ENCODE results near the gene IQCH.
A peak's percentile ranks its signal among the peaks of the same experiment; 100 is the strongest.
"Not testable (repeated sequence)": the region's sequence is repeated elsewhere in the genome, so short reads cannot be mapped to it uniquely, and the experiment has no call there.

Gene IQCH

GRCh38 chr15:67453703-67454102, 199.1 kb downstream of the IQCH start:
- DNase-seq (ENCODE audit: low spot score): not testable (repeated sequence)

DNA sequence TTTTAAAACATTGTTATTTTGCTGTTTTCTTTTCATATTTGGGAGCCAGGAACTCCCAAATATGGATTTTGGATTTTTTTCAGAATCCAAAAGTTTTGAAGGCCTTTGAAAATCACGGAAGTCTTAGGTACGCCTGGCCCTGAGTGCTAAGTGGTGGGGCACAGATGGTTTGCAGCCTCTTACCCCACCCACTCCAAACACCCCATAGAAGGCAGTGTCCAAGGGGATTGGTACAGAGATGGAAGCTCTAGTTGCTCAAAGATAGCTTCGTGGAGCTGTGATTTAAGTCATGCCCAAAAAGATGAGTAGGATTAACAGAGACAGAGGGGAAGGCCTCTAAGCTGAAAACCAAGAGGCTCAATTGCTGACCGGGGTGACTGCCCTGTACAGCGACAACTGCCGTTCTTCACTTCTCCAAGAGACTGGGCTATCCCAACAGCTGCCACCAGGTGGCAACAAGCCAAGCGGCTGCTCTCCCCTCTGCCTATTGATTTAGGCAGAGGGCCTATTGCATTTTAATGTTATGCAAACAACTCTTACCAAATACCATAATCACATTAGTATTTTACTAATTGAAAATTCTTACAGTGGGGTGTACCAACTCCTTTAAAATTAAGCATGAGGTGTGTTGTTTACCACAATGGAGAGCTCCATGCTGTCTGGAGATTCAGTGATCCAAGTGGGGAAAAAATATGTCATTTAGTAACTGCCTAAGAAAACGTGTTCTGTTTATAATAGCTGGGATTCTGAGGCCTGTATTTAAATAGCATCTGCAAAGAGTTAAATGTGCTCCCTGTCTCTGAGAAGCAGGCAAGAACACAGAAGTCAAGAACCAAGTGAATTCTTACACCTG, 202.3 kb downstream of the IQCH start:
- peak; percentile 61 for DNase-seq (ENCODE audit: low spot score)

DNA sequence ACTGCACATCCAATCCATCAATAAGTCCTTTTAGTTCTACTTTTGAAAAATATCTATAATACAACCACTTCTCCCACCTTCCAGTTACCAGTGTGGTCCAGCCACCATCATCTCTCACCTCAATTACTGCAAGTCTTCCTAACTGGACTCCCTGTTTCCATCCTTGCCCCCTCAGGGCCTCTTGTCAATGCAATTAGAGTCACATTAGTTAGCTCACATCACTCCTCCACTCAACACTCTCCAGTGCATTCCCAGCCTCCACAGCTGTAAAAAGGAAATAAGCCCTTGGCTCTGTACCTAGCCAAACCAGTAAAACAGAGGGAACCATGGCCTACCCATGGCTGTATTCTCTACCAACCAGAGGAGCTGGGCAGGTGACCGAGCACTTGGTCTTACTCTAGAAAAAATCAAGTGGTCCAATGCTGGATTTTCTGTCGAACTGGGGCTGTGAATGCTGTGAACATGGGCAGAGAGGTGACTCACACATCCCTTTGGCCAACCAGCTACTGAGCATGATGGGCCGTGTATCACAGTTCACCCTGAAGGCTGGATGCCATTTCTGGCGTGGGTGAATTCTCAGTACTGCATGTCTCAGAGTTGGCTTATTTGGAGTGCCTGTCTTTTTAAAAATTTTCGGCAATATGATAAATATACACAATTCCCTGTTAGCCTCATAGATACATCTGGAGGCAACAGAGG, 203.9 kb downstream of the IQCH start:
- DNase-seq (ENCODE audit: low spot score): no peak

- no peak for DNase-seq (ENCODE audit: low spot score)
These were observed 205.9 kb downstream of the IQCH start for GRCh38 chr15:67460521-67460920.

- DNase-seq (ENCODE audit: low spot score): no peak
These were observed 207.1 kb downstream of the IQCH start for GRCh38 chr15:67461735-67462134.

DNA sequence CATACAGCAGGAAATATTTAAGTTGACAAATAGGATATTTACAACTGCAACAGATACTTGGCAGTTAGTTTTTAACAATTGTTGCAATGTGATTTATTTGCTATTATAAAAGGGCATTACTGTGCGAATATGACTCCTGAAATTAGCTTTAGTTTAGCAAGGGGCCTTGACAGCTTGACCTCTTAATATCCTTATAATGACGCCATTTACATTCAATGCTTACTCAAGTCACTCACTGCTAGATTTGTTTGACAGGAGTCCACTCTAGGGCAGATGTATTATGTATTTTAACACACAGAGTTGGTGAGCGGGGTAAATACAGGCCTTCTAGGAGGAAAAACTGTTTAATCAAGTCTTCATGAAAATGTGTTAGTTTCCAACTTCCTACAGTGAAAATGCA, 208.3 kb downstream of the IQCH start:
- DNase-seq (ENCODE audit: low spot score): no peak

- DNase-seq (ENCODE audit: low spot score): no peak
These were observed 208.9 kb downstream of the IQCH start for GRCh38 chr15:67463488-67463887.

DNA sequence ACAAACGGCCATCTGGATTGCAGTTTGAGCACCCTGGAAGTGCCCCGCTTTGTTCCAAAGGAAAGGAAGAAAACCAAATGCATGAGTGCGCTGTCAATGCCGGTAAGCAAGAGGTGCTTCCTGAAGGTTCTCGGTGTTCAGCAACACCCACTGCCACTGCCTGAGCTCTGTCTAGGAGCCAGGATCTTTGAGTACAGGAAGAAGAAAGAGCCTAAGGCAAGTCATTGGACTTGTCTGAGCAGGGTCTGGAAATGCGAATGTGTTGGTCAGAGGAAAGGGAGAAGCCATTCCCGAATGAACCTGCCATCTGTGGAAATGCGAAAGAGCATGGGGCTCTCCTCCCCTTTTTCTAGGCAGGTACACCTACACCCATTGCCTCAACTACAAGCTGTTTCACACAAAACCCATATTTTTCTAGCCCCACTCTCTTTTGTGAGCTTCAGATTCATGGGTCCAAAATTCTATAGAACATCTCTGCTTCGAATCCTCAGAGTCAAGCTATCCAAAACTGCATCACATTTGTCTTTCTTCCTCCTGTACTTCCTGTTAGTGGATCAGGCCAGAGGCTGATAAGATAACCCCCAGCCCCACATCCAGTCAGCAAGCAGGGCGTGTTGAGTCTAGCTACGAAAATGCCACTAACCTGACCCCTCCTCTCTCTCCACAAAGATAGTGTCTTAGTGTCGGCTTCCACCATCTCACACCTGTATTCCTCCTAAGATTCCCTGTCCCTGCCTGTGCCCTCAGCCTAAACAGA, 210.8 kb downstream of the IQCH start:
- no peak for DNase-seq (ENCODE audit: low spot score)

DNA sequence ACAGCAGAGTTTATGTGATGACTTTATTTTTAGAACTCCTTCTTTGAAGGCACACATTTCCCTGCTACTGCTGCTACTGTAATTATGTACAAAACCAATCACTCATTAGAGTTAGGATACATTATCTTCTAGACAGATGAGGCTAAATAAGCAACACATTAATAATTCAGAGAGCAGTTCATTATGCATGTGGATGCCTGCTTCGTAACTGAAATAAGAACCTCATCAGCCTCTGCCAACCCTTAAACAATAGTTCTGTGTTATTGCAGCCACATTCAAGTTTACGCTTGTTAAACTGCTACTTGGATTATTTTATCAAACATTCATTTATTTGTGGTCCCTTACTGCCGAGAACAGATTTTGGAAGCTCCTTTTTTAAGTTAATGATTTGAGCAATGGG, 213.8 kb downstream of the IQCH start:
- no peak for DNase-seq (ENCODE audit: low spot score)

DNA sequence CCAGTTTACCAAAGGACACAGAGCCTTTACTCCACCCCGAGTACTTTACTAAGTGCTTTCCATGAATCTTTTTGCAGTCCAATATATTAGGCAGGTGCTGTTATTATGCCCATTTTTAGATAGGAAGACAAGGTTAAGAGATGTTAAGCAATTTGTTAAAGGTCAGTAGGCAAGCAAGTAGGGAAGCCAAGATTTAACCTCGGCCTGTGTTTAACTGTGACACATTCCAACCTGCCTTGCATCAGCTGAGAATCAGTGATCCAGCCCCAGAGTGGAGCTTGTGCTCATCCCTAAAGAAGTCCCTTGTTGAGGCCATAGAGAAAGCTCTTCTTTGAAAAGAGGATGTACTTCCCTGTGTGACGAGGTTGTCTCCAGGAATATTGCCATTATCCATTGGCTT, 215.1 kb downstream of the IQCH start:
- no peak for DNase-seq (ENCODE audit: low spot score)

DNA sequence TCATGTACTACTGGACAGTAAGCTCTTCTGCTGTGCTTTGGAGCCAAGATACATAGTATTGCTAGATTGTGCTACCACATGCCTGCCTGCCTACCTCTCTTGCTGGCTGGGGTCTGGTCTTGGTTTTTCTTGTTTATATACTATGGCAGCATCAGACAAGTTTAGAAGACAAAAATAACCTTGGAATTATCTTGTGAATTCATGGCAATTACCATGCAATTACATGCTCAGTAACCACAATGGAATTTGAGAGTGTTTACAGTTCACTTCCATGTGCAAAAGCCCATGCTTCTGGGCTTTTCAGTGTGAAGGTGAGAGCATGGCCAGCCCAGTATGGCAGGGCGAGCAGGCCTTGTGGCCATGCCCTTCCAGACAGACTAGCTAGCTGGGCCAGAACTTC, 218.4 kb downstream of the IQCH start:
- DNase-seq (ENCODE audit: low spot score): no peak

- no peak for DNase-seq (ENCODE audit: low spot score)
These were observed 220.0 kb downstream of the IQCH start for GRCh38 chr15:67474405-67475110.

- no peak for DNase-seq (ENCODE audit: low spot score)
These were observed 225.4 kb downstream of the IQCH start for GRCh38 chr15:67479781-67480505.

- no peak for DNase-seq (ENCODE audit: low spot score)
These were observed 226.2 kb downstream of the IQCH start for GRCh38 chr15:67480741-67481140.

GRCh38 chr15:67481680-67482079, 227.1 kb downstream of the IQCH start:
- DNase-seq (ENCODE audit: low spot score): no peak

DNA sequence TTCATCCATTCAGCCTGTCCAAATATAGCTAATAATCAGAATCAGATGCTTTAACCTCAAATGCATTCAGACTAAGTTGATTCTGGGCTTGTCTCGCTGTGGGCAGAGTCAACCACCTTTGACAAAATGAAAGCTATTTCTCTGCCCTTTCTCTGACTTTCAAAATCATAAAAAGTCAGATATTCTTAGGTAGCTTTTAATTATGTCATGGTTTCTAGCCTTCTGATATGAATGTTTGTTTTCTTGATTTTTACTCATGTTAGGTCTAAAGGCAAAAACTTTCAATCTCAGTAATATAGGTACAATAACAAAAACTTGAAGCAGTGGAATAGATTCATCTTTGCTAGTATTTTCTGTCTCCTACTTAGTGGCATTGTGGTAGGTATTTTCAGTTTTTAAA, 241.0 kb downstream of the IQCH start:
- no peak for DNase-seq (ENCODE audit: low spot score)

- peak; percentile 35 for DNase-seq (ENCODE audit: low spot score)
These were observed 246.7 kb downstream of the IQCH start for GRCh38 chr15:67501177-67501835.

DNA sequence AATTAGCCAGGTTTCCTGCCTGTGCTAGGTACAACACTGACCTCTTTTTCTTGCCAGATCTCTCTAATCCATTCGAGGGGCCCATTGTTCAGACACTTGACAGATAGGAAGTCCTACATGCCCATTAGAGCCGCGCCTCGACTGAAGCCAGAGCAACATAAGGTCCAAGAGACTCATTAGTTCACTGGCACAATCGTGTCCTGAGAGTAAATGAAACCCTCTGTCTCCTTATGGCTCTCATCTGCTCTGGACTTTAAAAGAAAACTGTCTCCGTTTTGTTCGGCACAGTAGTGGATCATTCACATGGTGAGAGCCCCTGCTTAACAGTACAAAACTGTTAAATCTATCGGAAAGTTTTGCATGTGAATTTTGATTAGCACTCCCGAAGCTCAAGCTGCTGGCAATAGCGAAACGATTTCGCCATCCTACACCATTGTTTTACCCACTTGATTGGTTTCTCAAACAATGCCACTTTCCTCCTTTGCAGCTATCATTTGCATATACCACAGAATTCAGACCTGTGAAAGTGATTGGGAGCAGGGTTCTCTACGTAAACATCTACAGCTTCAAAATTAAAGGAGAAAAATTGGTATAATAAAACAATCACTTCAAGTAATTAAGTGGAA, 247.4 kb downstream of the IQCH start:
- DNase-seq (ENCODE audit: low spot score): no peak

DNA sequence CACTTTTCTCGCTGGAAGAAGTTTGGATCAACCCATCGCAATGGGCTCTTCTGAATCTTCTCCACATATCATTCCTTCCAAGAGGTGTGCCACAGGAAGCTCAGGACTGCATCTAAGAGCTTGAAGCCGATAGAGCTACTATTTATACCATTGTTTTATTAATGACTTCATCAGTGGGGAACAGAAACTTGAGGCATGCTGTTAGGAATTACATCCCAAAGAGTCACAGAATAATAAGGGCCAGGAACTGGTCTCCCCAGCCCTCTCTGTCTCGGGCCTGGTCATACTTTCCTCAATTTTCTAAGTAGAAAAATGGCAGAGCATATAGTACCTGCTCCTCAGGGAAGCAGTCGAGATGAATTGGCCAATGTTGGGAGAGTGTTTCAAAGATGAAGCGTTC, 249.5 kb downstream of the IQCH start:
- DNase-seq (ENCODE audit: low spot score): peak; percentile 31

DNA sequence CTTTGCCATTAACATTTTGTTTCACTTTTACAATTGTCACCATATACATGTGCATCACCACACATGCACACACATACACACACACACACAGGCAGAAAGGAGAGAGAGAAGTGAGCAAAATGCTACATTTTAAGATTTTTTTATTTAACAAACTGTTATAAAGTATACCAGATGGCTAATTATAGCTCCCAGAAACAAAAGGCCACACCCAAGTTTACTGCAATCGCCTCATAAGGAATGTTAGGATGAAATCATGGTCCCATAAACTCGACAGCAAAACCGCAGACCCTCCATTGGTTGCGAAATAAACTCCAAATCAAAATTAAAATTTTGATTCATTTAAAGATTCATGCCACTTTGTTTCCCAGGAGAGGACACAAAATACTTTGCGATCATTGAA, 250.2 kb downstream of the IQCH start:
- no peak for DNase-seq (ENCODE audit: low spot score)
